ENCODE measurements around the gene NLRP3.

The NLRP3 gene

DNA sequence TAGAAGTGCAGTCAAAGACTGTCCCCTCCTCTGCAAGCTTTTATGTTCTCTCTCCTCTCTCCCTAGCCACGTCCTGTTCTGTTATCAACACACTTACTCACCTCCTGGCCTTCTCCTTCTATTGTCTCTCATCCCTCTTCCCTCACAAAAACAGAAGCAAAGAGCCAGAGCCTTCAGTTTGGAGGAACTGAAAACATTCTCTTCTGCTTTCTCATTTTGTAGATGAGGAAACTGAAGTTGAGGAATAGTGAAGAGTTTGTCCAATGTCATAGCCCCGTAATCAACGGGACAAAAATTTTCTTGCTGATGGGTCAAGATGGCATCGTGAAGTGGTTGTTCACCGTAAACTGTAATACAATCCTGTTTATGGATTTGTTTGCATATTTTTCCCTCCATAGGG lies 1.9 kb downstream of the NLRP3 start (continued):
- TF ChIP-seq, protein P1, sequence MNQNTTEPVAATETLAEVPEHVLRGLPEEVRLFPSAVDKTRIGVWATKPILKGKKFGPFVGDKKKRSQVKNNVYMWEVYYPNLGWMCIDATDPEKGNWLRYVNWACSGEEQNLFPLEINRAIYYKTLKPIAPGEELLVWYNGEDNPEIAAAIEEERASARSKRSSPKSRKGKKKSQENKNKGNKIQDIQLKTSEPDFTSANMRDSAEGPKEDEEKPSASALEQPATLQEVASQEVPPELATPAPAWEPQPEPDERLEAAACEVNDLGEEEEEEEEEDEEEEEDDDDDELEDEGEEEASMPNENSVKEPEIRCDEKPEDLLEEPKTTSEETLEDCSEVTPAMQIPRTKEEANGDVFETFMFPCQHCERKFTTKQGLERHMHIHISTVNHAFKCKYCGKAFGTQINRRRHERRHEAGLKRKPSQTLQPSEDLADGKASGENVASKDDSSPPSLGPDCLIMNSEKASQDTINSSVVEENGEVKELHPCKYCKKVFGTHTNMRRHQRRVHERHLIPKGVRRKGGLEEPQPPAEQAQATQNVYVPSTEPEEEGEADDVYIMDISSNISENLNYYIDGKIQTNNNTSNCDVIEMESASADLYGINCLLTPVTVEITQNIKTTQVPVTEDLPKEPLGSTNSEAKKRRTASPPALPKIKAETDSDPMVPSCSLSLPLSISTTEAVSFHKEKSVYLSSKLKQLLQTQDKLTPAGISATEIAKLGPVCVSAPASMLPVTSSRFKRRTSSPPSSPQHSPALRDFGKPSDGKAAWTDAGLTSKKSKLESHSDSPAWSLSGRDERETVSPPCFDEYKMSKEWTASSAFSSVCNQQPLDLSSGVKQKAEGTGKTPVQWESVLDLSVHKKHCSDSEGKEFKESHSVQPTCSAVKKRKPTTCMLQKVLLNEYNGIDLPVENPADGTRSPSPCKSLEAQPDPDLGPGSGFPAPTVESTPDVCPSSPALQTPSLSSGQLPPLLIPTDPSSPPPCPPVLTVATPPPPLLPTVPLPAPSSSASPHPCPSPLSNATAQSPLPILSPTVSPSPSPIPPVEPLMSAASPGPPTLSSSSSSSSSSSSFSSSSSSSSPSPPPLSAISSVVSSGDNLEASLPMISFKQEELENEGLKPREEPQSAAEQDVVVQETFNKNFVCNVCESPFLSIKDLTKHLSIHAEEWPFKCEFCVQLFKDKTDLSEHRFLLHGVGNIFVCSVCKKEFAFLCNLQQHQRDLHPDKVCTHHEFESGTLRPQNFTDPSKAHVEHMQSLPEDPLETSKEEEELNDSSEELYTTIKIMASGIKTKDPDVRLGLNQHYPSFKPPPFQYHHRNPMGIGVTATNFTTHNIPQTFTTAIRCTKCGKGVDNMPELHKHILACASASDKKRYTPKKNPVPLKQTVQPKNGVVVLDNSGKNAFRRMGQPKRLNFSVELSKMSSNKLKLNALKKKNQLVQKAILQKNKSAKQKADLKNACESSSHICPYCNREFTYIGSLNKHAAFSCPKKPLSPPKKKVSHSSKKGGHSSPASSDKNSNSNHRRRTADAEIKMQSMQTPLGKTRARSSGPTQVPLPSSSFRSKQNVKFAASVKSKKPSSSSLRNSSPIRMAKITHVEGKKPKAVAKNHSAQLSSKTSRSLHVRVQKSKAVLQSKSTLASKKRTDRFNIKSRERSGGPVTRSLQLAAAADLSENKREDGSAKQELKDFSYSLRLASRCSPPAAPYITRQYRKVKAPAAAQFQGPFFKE (tag by site-specific recombination; IDR thresholded peaks at IDR 0.05; ENCODE audit: borderline replicate concordance), result no peak
- TF ChIP-seq ZNF366 (tag by site-specific recombination; conservative IDR thresholded peaks at IDR 0.05) (no peak), ZNF558 (tag by site-specific recombination; IDR thresholded peaks at IDR 0.05) (no peak), GLIS1 (tag by site-specific recombination; IDR thresholded peaks at IDR 0.05) (no peak), SCRT2 (tag by site-specific recombination; IDR thresholded peaks at IDR 0.05) (no peak), ZNF10 (tag by site-specific recombination; IDR thresholded peaks at IDR 0.05) (no peak)
- TF ChIP-seq, protein P2, sequence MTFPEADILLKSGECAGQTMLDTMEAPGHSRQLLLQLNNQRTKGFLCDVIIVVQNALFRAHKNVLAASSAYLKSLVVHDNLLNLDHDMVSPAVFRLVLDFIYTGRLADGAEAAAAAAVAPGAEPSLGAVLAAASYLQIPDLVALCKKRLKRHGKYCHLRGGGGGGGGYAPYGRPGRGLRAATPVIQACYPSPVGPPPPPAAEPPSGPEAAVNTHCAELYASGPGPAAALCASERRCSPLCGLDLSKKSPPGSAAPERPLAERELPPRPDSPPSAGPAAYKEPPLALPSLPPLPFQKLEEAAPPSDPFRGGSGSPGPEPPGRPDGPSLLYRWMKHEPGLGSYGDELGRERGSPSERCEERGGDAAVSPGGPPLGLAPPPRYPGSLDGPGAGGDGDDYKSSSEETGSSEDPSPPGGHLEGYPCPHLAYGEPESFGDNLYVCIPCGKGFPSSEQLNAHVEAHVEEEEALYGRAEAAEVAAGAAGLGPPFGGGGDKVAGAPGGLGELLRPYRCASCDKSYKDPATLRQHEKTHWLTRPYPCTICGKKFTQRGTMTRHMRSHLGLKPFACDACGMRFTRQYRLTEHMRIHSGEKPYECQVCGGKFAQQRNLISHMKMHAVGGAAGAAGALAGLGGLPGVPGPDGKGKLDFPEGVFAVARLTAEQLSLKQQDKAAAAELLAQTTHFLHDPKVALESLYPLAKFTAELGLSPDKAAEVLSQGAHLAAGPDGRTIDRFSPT (tag by site-specific recombination; IDR thresholded peaks at IDR 0.05), result no peak
- TF ChIP-seq, protein P3, sequence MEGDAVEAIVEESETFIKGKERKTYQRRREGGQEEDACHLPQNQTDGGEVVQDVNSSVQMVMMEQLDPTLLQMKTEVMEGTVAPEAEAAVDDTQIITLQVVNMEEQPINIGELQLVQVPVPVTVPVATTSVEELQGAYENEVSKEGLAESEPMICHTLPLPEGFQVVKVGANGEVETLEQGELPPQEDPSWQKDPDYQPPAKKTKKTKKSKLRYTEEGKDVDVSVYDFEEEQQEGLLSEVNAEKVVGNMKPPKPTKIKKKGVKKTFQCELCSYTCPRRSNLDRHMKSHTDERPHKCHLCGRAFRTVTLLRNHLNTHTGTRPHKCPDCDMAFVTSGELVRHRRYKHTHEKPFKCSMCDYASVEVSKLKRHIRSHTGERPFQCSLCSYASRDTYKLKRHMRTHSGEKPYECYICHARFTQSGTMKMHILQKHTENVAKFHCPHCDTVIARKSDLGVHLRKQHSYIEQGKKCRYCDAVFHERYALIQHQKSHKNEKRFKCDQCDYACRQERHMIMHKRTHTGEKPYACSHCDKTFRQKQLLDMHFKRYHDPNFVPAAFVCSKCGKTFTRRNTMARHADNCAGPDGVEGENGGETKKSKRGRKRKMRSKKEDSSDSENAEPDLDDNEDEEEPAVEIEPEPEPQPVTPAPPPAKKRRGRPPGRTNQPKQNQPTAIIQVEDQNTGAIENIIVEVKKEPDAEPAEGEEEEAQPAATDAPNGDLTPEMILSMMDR (tag by site-specific recombination; IDR thresholded peaks at IDR 0.05), result no peak
- TF ChIP-seq, protein P4, sequence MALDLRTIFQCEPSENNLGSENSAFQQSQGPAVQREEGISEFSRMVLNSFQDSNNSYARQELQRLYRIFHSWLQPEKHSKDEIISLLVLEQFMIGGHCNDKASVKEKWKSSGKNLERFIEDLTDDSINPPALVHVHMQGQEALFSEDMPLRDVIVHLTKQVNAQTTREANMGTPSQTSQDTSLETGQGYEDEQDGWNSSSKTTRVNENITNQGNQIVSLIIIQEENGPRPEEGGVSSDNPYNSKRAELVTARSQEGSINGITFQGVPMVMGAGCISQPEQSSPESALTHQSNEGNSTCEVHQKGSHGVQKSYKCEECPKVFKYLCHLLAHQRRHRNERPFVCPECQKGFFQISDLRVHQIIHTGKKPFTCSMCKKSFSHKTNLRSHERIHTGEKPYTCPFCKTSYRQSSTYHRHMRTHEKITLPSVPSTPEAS (tag by site-specific recombination; IDR thresholded peaks at IDR 0.05), result no peak

DNA sequence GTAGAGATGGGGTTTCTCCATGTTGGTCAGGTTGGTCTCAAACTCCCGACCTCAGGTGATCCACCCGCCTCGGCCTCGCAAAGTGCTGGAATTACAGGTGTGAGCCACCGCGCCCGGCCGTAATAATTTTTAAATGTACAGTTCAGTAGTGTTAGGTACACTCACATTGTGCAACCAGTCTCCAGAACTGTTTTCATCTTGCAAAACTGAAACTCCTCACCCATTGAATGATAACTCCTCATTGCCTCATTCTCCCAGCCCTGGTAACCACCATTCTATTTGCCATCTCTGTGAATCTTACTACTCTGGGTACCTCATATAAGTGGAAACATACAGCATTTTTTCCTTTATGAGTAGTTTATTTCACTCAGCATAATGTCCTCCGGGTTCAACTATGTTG lies 3.4 kb downstream of the NLRP3 start:
- H3K36me3 ChIP-seq (ENCODE audit: control insufficient read depth in 2 of 2, insufficient read depth in 1 of 2, low read length in 2 of 2), result no peaks in the 10 kb centered on the region
- H3K9me3 ChIP-seq (ENCODE audit: control insufficient read depth, insufficient read depth, low read depth, low read length), result no peaks in the 10 kb centered on the region
- ChIA-PET POLR2A (no interaction called here), CTCF (no interaction called here)
- no peaks in the 10 kb centered on the region for H3K4me1 ChIP-seq (ENCODE audit: control insufficient read depth, insufficient read depth, low read length)
- H3K27ac ChIP-seq (ENCODE audit: extremely low read depth, low read depth, low read length), result no peak overlapping the region
- TF ChIP-seq WT1 (tag by site-specific recombination; IDR thresholded peaks at IDR 0.05) (no peak), ZFP37 (tag by site-specific recombination; IDR thresholded peaks at IDR 0.05) (no peak), MZF1 (tag by site-specific recombination; IDR thresholded peaks at IDR 0.05; ENCODE audit: borderline replicate concordance) (no peak), SALL2 (tag by site-specific recombination; IDR thresholded peaks at IDR 0.05; ENCODE audit: borderline replicate concordance) (no peak), ZNF423 (tag by site-specific recombination; IDR thresholded peaks at IDR 0.05) (no peak), ZNF707 (tag by site-specific recombination; IDR thresholded peaks at IDR 0.05) (no peak), ZNF391 (tag by site-specific recombination; IDR thresholded peaks at IDR 0.05; ENCODE audit: borderline replicate concordance, low read depth) (no peak), ZNF366 (tag by site-specific recombination; conservative IDR thresholded peaks at IDR 0.05) (no peak), ZNF629 (tag by site-specific recombination; IDR thresholded peaks at IDR 0.05) (no peak), BCL11B (tag by site-specific recombination; IDR thresholded peaks at IDR 0.05; ENCODE audit: low read depth) (no peak)
- no peak overlapping the region for H3K4me3 ChIP-seq (ENCODE audit: low read depth, low read length)

Data from HEK293 (cell line).